Measurements from ENCODE around the gene GUCY2C. TPM values are rescaled to one million over a fixed set of nuclear protein-coding genes. Genes with fewer than 3 reads are reported as not detected.

The GUCY2C gene
- total RNA-seq, 2 donors from 2014 or later = not detected

- Mint-ChIP-seq H3K27me3 (ENCODE audit: low read depth) (peaks cover 14% of the 10 kb centered on the region), H3K4me1 (ENCODE audit: low read depth) (no peaks in the 10 kb centered on the region), H3K27ac (no peak overlapping the region), H3K36me3 (ENCODE audit: insufficient read depth in 2 of 2) (peaks cover 15 to 23% of the 10 kb centered on the region in 2 donors), H3K4me3 (no peak overlapping the region), H3K9me3 (peaks cover 20 to 29% of the 10 kb centered on the region in 2 donors)
- DNase-seq = no peak
- no peak for ATAC-seq (replicated peaks in 1 of 2)
Measured at GRCh38 chr12:14605401-14605989, 90.9 kb downstream of the GUCY2C start.

DNA sequence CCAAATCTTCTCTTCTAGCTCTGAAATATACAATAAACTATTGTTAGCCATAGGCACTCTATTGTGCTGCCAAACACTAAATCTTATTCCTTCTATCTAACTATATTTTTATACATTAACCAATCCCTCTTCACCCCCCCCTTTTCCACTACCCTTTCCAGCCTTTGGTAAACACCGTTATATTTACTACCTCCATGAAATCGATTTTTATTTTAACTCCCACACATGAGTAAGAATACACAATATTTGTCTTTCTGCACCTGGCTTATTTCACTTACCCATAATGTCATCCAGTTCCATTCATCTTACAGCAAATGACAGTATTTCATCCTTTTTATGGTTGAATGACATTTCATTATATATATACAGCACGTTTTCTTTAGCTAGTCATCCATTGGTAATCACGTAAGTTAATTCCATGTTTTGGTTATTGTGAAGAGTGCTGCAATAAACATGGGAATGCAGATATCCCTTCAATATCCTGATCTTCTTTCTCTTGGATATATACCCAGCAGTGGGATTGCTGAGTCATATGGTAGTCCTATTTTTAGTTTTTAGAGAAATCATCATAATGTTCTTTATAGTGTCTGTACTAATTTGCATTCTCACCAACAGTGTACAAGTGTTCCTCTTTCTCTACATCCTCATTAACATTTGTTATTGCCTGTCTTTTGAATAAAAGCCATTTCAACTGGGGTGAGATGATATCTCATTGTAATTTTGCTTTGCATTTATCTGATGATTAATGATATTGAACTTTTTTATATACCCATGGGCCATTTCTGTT is 94.5 kb downstream of the GUCY2C start:
- H3K9me3 Mint-ChIP-seq = peaks cover 11 to 23% of the 10 kb centered on the region in 2 donors
- no peak overlapping the region for H3K4me3 Mint-ChIP-seq
- no peak for ATAC-seq (replicated peaks in 1 of 2)
- DNase-seq = no peak
- H3K4me1 Mint-ChIP-seq (ENCODE audit: low read depth) = no peaks in the 10 kb centered on the region
- H3K36me3 Mint-ChIP-seq (ENCODE audit: insufficient read depth in 2 of 2) = peaks cover 17 to 19% of the 10 kb centered on the region in 2 donors
- no peak overlapping the region for H3K27ac Mint-ChIP-seq
- H3K27me3 Mint-ChIP-seq (ENCODE audit: low read depth) = peaks cover 14% of the 10 kb centered on the region

- Mint-ChIP-seq H3K27me3 (ENCODE audit: low read depth) (peaks cover 8% of the 10 kb centered on the region), H3K9me3 (peaks cover 0 to 8% of the 10 kb centered on the region in 2 donors), H3K4me1 (ENCODE audit: low read depth) (no peaks in the 10 kb centered on the region), H3K4me3 (no peak overlapping the region), H3K27ac (no peak overlapping the region), H3K36me3 (ENCODE audit: insufficient read depth in 2 of 2) (peaks cover 0 to 7% of the 10 kb centered on the region in 2 donors)
- no peak for ATAC-seq (replicated peaks in 1 of 2)
- no peak for DNase-seq
Measured at GRCh38 chr12:14597480-14597879, 98.9 kb downstream of the GUCY2C start.

DNA sequence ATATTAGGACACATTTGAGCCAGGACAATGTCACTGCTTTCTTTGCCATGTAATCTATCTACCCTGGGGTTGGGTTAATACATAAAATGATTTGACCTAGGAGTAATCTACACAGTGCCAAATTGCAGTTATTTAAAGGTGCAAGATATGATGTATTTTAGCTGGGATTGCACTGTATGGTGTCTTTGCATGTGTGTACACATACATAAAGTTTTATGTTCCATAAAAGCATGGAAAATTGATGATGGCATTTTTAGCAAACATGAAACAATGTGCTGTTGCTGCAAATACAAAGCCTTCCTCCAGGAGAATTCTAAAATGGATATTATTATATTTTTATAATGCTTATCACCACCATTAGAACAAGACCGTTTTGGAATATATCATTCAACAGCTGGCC is 104.7 kb downstream of the GUCY2C start:
- Mint-ChIP-seq H3K27me3 (ENCODE audit: low read depth) (peaks cover 7% of the 10 kb centered on the region), H3K36me3 (ENCODE audit: insufficient read depth in 2 of 2) (no peaks in the 10 kb centered on the region), H3K4me1 (ENCODE audit: low read depth) (no peaks in the 10 kb centered on the region), H3K9me3 (no peaks in the 10 kb centered on the region), H3K4me3 (no peak overlapping the region), H3K27ac (no peak overlapping the region)
- DNase-seq (no peak), ATAC-seq (replicated peaks in 1 of 2) (no peak)

GRCh38 chr12:14589169-14590004 is 107.0 kb downstream of the GUCY2C start:
- Mint-ChIP-seq H3K4me3 (no peak overlapping the region), H3K27me3 (ENCODE audit: low read depth) (no peaks in the 10 kb centered on the region), H3K4me1 (ENCODE audit: low read depth) (no peaks in the 10 kb centered on the region), H3K36me3 (ENCODE audit: insufficient read depth in 2 of 2) (no peaks in the 10 kb centered on the region), H3K9me3 (no peaks in the 10 kb centered on the region), H3K27ac (no peak overlapping the region)
- ATAC-seq (replicated peaks in 1 of 2) (no peak), DNase-seq (no peak)

DNA sequence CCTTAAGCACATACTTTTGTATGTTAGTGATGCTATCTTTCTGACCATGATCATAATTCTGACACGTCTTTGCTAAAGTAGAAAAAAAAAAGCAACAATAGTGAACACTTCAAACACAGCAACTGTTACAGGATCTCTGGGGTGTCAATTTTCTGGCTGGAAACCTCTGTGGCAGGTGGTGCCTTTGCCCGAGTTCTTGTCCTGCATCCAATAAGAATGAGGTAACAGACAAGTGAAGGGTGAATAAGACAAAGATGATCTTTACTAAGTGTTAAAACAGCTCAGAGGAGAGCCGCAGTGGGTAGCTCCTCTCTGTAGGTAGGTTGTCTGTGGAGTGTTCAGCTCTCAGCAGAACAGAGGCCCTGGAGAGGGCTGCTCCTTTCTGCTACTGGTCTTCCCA is 107.8 kb downstream of the GUCY2C start:
- no peaks in the 10 kb centered on the region for H3K4me1 Mint-ChIP-seq (ENCODE audit: low read depth)
- H3K4me3 Mint-ChIP-seq = no peak overlapping the region
- no peak overlapping the region for H3K27ac Mint-ChIP-seq
- no peaks in the 10 kb centered on the region for H3K9me3 Mint-ChIP-seq
- no peak for ATAC-seq (replicated peaks in 1 of 2)
- H3K36me3 Mint-ChIP-seq (ENCODE audit: insufficient read depth in 2 of 2) = no peaks in the 10 kb centered on the region
- DNase-seq = no peak
- H3K27me3 Mint-ChIP-seq (ENCODE audit: low read depth) = no peaks in the 10 kb centered on the region

DNA sequence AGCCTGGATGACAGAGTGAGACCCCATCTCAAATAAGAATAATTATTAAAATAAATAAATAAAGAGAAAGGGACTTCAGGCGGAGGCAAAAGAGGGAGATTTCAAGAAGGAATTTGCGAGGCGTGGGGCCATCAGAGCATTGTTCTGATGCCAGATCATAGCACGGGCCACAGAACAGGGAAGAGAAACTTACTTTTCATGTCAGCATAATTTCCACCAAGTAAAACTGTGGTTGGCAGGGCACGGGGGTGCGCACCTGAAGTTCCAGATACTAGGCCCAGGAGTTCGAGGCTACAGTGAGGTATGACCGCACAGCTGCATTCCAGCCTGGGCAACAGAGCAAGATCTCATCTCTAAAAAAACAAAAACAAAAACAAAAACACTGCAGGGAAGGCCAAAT is 117.8 kb downstream of the GUCY2C start:
- peaks cover 13% of the 10 kb centered on the region for H3K4me1 Mint-ChIP-seq (ENCODE audit: low read depth)

DNA sequence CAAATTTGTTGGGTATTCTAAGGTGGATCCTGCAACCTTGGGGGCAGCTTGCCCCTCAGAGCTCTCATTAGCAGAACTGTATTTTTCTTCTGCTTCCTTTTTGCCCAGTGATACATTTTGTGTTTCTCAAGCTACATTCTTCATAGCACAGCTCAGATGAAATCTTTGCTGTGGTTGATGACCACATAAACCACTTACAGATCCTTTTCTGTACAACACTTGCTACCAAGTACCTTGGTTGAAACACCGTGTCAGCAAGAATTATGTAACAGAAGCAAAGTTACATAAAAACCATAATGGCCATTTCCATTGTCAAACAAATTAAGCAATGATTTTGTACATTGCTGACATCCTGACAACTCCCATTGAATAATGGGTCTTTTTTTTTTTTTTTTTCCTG is 119.1 kb downstream of the GUCY2C start:
- no peak overlapping the region for H3K27ac Mint-ChIP-seq
- H3K9me3 Mint-ChIP-seq = no peaks in the 10 kb centered on the region
- no peak for DNase-seq
- H3K36me3 Mint-ChIP-seq (ENCODE audit: insufficient read depth in 2 of 2) = no peaks in the 10 kb centered on the region
- no peak overlapping the region for H3K4me3 Mint-ChIP-seq
- peak; percentile 55 to 62 for ATAC-seq (replicated peaks in 1 of 2)
- peaks cover 13% of the 10 kb centered on the region for H3K4me1 Mint-ChIP-seq (ENCODE audit: low read depth)
- H3K27me3 Mint-ChIP-seq (ENCODE audit: low read depth) = peaks cover 16% of the 10 kb centered on the region

More for the DNA sequence above, 117.8 kb downstream of the GUCY2C start:
- H3K4me3 Mint-ChIP-seq = no peak overlapping the region
- no peaks in the 10 kb centered on the region for H3K9me3 Mint-ChIP-seq
- H3K27me3 Mint-ChIP-seq (ENCODE audit: low read depth) = peaks cover 16% of the 10 kb centered on the region
- H3K27ac Mint-ChIP-seq = no peak overlapping the region
- ATAC-seq (replicated peaks in 1 of 2) (no peak), DNase-seq (no peak)
- H3K36me3 Mint-ChIP-seq (ENCODE audit: insufficient read depth in 2 of 2) = no peaks in the 10 kb centered on the region

DNA sequence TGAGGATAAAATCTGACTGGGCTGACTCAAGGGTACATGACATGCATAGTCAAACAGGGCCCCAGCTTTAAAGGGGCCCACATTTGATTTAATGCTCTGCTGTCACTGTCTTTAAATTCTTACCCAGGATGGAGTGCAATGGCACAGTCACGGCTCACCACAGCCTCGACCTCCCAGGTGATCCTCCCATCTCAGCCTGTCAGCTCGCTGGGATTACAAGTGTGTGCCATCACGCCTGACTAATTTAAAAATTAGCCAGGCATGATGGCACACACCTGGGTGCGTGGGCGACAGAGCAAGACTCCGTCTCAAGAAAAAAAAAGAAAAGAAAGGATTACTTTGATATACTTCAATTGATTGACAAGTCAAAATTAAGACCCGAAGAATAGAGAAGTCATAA is 119.5 kb downstream of the GUCY2C start:
- Mint-ChIP-seq H3K36me3 (ENCODE audit: insufficient read depth in 2 of 2) (no peaks in the 10 kb centered on the region), H3K9me3 (no peaks in the 10 kb centered on the region), H3K4me1 (ENCODE audit: low read depth) (peaks cover 13% of the 10 kb centered on the region), H3K4me3 (no peak overlapping the region), H3K27me3 (ENCODE audit: low read depth) (peaks cover 16% of the 10 kb centered on the region), H3K27ac (no peak overlapping the region)
- no peak for ATAC-seq (replicated peaks in 1 of 2)
- DNase-seq = no peak

- DNase-seq (no peak), ATAC-seq (replicated peaks in 1 of 2) (no peak)
- Mint-ChIP-seq H3K9me3 (no peaks in the 10 kb centered on the region), H3K27ac (no peak overlapping the region), H3K36me3 (ENCODE audit: insufficient read depth in 2 of 2) (no peaks in the 10 kb centered on the region), H3K27me3 (ENCODE audit: low read depth) (peaks cover 24% of the 10 kb centered on the region), H3K4me1 (ENCODE audit: low read depth) (peaks cover 13% of the 10 kb centered on the region), H3K4me3 (no peak overlapping the region)
Measured at GRCh38 chr12:14575585-14575984, 120.8 kb downstream of the GUCY2C start.

- H3K36me3 Mint-ChIP-seq (ENCODE audit: insufficient read depth in 2 of 2) = no peaks in the 10 kb centered on the region
- no peaks in the 10 kb centered on the region for H3K9me3 Mint-ChIP-seq
- no peak for ATAC-seq (replicated peaks in 1 of 2)
- H3K4me3 Mint-ChIP-seq = no peak overlapping the region
- DNase-seq = no peak
- H3K27me3 Mint-ChIP-seq (ENCODE audit: low read depth) = peaks cover 47% of the 10 kb centered on the region
- peaks cover 16% of the 10 kb centered on the region for H3K4me1 Mint-ChIP-seq (ENCODE audit: low read depth)
- no peak overlapping the region for H3K27ac Mint-ChIP-seq
Measured at GRCh38 chr12:14573118-14573517, 123.3 kb downstream of the GUCY2C start.

DNA sequence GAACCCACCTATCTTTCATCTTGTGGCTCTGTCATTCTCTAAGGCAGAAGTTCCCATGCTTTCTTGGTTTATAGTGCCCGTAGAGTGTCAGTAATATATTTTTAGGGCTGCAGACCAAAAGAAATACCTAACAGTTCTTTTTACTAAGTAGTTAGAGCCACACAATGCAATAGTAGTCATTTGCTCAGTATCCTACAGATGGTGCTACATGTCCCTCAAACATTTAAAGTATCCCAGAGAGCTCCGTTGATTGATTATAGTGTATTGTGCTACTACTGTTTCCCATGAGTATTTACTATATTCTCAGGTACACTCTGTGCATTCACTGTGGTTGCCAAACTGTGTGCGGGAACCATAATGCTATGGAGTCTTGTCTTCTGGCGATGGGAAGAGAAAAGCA is 124.0 kb downstream of the GUCY2C start:
- Mint-ChIP-seq H3K4me3 (no peak overlapping the region), H3K27ac (no peak overlapping the region), H3K4me1 (ENCODE audit: low read depth) (peaks cover 17% of the 10 kb centered on the region), H3K36me3 (ENCODE audit: insufficient read depth in 2 of 2) (no peaks in the 10 kb centered on the region), H3K9me3 (no peaks in the 10 kb centered on the region), H3K27me3 (ENCODE audit: low read depth) (peaks cover 50% of the 10 kb centered on the region)
- DNase-seq = no peak
- ATAC-seq (replicated peaks in 1 of 2) = no peak

GRCh38 chr12:14571779-14572178 is 124.6 kb downstream of the GUCY2C start:
- Mint-ChIP-seq H3K27me3 (ENCODE audit: low read depth) (peaks cover 50% of the 10 kb centered on the region), H3K4me1 (ENCODE audit: low read depth) (peaks cover 11% of the 10 kb centered on the region), H3K9me3 (no peaks in the 10 kb centered on the region), H3K27ac (no peak overlapping the region), H3K4me3 (no peak overlapping the region), H3K36me3 (ENCODE audit: insufficient read depth in 2 of 2) (no peaks in the 10 kb centered on the region)
- no peak for DNase-seq
- ATAC-seq (replicated peaks in 1 of 2) = no peak
